Panc1 (cell line): ENCODE data around the gene SH3D19. TPM values are rescaled to one million over a fixed set of nuclear protein-coding genes. Genes with fewer than 3 reads are reported as not detected.

Source experiments
- ATAC-seq: fragments of 200-7000 bp; cut with Tn5 transposase; 2 replicates; pipeline ENCODE4 v1.9.1; 2020; ENCODE audit warnings: mild to moderate bottlenecking, moderate library complexity
- BruUV-seq: library from RNA; stranded (reverse); fragments of 400-500 nt; replicated peaks from 2 replicates; lab custom pipeline; 2021; lab: Mats Ljungman, UMichigan
- CTCF ChIA-PET: fragments of 300-600 bp; sonication (Branson Sonifier 250); formaldehyde crosslinking; loops from one replicate; lab custom pipeline; 2022; ENCODE audit warnings: antibody characterized with exemption; lab: Charles Lee
- POLR2A ChIA-PET: fragments of 300-600 bp; sonication (Branson Sonifier 250); formaldehyde crosslinking; loops from one replicate; lab custom pipeline; 2022; ENCODE audit warnings: antibody characterized with exemption; lab: Charles Lee
- DNase-seq: peaks from one replicate; pipeline ENCODE4 v3.0.0-alpha.2; 2010; ENCODE audit warnings: low read depth, low spot score
- H3K27ac ChIP-seq: 2 replicates; pipeline ENCODE4 v1.5.1; 2011; ENCODE audit warnings: mild to moderate bottlenecking, low read length, inconsistent platforms
- H3K27me3 ChIP-seq: fragments of 200-500 bp; sonication (Bioruptor generic); 2 replicates; pipeline ENCODE4 v1.6.0; 2014; ENCODE audit warnings: low read length, inconsistent platforms; ENCODE audit not compliant: control insufficient read depth, insufficient read depth
- H3K36me3 ChIP-seq: fragments of 200-500 bp; sonication (Bioruptor generic); 2 replicates; pipeline ENCODE4 v1.5.1; 2014; ENCODE audit warnings: inconsistent platforms, mild to moderate bottlenecking, low read length, moderate library complexity; ENCODE audit not compliant: control insufficient read depth, insufficient read depth
- H3K4me1 ChIP-seq: 2 replicates; pipeline ENCODE4 v1.5.1; 2011; ENCODE audit warnings: inconsistent platforms, mild to moderate bottlenecking, low read length, moderate library complexity; ENCODE audit not compliant: control insufficient read depth, insufficient read depth
- H3K4me3 ChIP-seq, 2 experiments: 2 replicates each; pipeline ENCODE4 v1.5.1; 2011 to 2012; ENCODE audit warnings: low read depth in 2 of 2, low read length in 2 of 2, mild to moderate bottlenecking in 2 of 2, inconsistent platforms in 1 of 2, moderate library complexity in 1 of 2
- H3K9me3 ChIP-seq: fragments of 200-500 bp; sonication (Bioruptor generic); 2 replicates; pipeline ENCODE4 v1.5.1; 2014; ENCODE audit warnings: low read depth, mild to moderate bottlenecking, inconsistent platforms, low read length, moderate library complexity; ENCODE audit not compliant: control insufficient read depth, insufficient read depth
- CTCF ChIP-seq: fragments of 450-650 bp; IDR thresholded peaks from 2 replicates; pipeline ENCODE4 v1.5.1; 2017; ENCODE audit warnings: mild to moderate bottlenecking
- POLR2AphosphoS5 ChIP-seq: IDR thresholded peaks from 2 replicates; pipeline ENCODE4 v1.6.1; 2012; ENCODE audit warnings: mild to moderate bottlenecking, low read depth, low read length, moderate library complexity
- REST ChIP-seq, 2 experiments: IDR thresholded peaks; 2 replicates each; pipeline ENCODE4 v1.6.1; 2011 to 2012; ENCODE audit warnings: low read depth in 2 of 2, control low read depth in 1 of 2, low read length in 1 of 2, mild to moderate bottlenecking in 1 of 2, moderate library complexity in 1 of 2; ENCODE audit not compliant: insufficient read depth in 1 of 2
- SIN3A ChIP-seq: IDR thresholded peaks from 2 replicates; pipeline ENCODE4 v1.6.1; 2012; ENCODE audit warnings: low read depth, mild to moderate bottlenecking, low read length, moderate library complexity, borderline replicate concordance; ENCODE audit not compliant: insufficient read depth
- TCF7L2 ChIP-seq: IDR thresholded peaks from 2 replicates; pipeline ENCODE4 v1.6.1; 2011; ENCODE audit warnings: mild to moderate bottlenecking, low read depth, low read length, inconsistent platforms
- in situ Hi-C: cut with HindIII; loops from 2 replicates; pipeline ENCODE4 v1.10.0; 2016; ENCODE audit warnings: low sequenced_read_pairs, low pct_unique_long_range_greater_than_20kb
- intact Hi-C: fragments of 100-400 bp; cut with micrococcal nuclease; formaldehyde crosslinking; loops from one replicate; pipeline ENCODE4 v1.10.0; 2022; ENCODE audit not compliant: unreplicated experiment
- total RNA-seq: library from RNA; stranded (reverse); gene quantifications from one replicate; pipeline ENCODE4 v1.2.1, GENCODE V29; 2021; ENCODE audit not compliant: unreplicated experiment

The SH3D19 gene
- total RNA-seq, 1 experiment from 2014 or later, result 19.8 TPM

GRCh38 chr4:151219948-151220347, 105.5 kb downstream of the SH3D19 start:
- POLR2A ChIA-PET, result no interaction called here
- intact Hi-C loops, result no loop called here

GRCh38 chr4:151219091-151219490, 106.3 kb downstream of the SH3D19 start:
- H3K36me3 ChIP-seq, result no peaks in the 10 kb centered on the region
- intact Hi-C loops (no loop called here), in situ Hi-C loops (no loop called here)
- H3K27ac ChIP-seq, result no peak overlapping the region
- H3K9me3 ChIP-seq, result no peaks in the 10 kb centered on the region
- H3K4me3 ChIP-seq, result no peak overlapping the region
- DNase-seq (no peak), ATAC-seq (no peak)
- TF ChIP-seq CTCF (no peak), POLR2AphosphoS5 (no peak), SIN3A (no peak), TCF7L2 (no peak), REST (IDR thresholded peaks at IDR 0.05; ENCODE audit: insufficient read depth in 1 of 2, low read depth in 2 of 2, low read length in 1 of 2) (no peak)
- no peaks in the 10 kb centered on the region for H3K4me1 ChIP-seq
- BruUV-seq, result no TSS peak
- POLR2A ChIA-PET, result no interaction called here
- CTCF ChIA-PET, result no interaction called here
- no peaks in the 10 kb centered on the region for H3K27me3 ChIP-seq

More at GRCh38 chr4:151219948-151220347, 105.5 kb downstream of the SH3D19 start:
- Histone ChIP-seq H3K36me3 (no peaks in the 10 kb centered on the region), H3K27ac (no peak overlapping the region), H3K27me3 (no peaks in the 10 kb centered on the region), H3K4me1 (no peaks in the 10 kb centered on the region), H3K9me3 (no peaks in the 10 kb centered on the region), H3K4me3 (no peak overlapping the region)
- BruUV-seq, result no TSS peak
- in situ Hi-C loops, result no loop called here
- no peak for TF ChIP-seq TCF7L2
- no peak for TF ChIP-seq POLR2AphosphoS5
- no peak for TF ChIP-seq SIN3A
- no peak for TF ChIP-seq REST (IDR thresholded peaks at IDR 0.05; ENCODE audit: insufficient read depth in 1 of 2, low read depth in 2 of 2, low read length in 1 of 2)
- no peak for TF ChIP-seq CTCF
- no peak for ATAC-seq
- CTCF ChIA-PET, result no interaction called here
- no peak for DNase-seq
